K562 (cell line): ENCODE data around the gene RCL1. TPM values are rescaled to one million over a fixed set of nuclear protein-coding genes. Genes with fewer than 3 reads are reported as not detected.

Experiments
- ARID1B ChIP-seq: fragments of 450-650 bp; IDR thresholded peaks from 2 replicates; pipeline ENCODE4 v1.6.1; 2016; ENCODE audit warnings: antibody characterized with exemption, mild to moderate bottlenecking, inconsistent platforms
- CBFA2T2 ChIP-seq: fragments of 450-650 bp; conservative IDR thresholded peaks from 2 replicates; pipeline ENCODE4 v1.6.1; 2017; ENCODE audit warnings: mild to moderate bottlenecking
- CCNT2 ChIP-seq: IDR thresholded peaks from 2 replicates; pipeline ENCODE4 v1.6.1; 2011; ENCODE audit warnings: borderline replicate concordance, low read depth, mild to moderate bottlenecking, moderate library complexity, mixed read lengths, low read length; ENCODE audit not compliant: insufficient read length; ENCODE audit errors: extremely low read depth
- CXXC5 ChIP-seq: fragments of 250-450 bp; sonication (Bioruptor Pico); IDR thresholded peaks from 2 replicates; pipeline ENCODE4 v1.8.0; 2022; ENCODE audit warnings: inconsistent platforms, mild to moderate bottlenecking, moderate library complexity
- DPF2 ChIP-seq: fragments of 450-650 bp; IDR thresholded peaks from 2 replicates; pipeline ENCODE4 v1.6.1; 2016
- EP400 ChIP-seq: fragments of 450-650 bp; IDR thresholded peaks from 2 replicates; pipeline ENCODE4 v1.6.1; 2017; ENCODE audit warnings: antibody characterized with exemption, mild to moderate bottlenecking, moderate library complexity
- PHF8 ChIP-seq: fragments of 200-600 bp; sonication (generic); IDR thresholded peaks from 2 replicates; pipeline ENCODE4 v1.6.1; 2012; ENCODE audit warnings: mixed run types, mild to moderate bottlenecking, inconsistent platforms, low read length, moderate library complexity, borderline replicate concordance
- RAD21 ChIP-seq, 2 experiments: fragments of 250-450 bp in 1 of 2; fragments of 450-650 bp in 1 of 2; sonication (Bioruptor Pico) in 1 of 2; formaldehyde crosslinking in 1 of 2; IDR thresholded peaks in 1 of 2; conservative IDR thresholded peaks in 1 of 2; 2 replicates each; pipeline versions ENCODE4 v1.4.0 to v1.8.0; 2020 to 2022; ENCODE audit warnings: mild to moderate bottlenecking in 2 of 2, moderate library complexity in 1 of 2
- RNF2 ChIP-seq: sonication (generic); IDR thresholded peaks from 2 replicates; pipeline ENCODE4 v1.6.1; 2016
- SMAD4 ChIP-seq: fragments of 250-450 bp; sonication (Bioruptor Pico); conservative IDR thresholded peaks from 2 replicates; pipeline ENCODE4 v1.8.0; 2021; ENCODE audit warnings: inconsistent platforms, mild to moderate bottlenecking, moderate library complexity
- SOX6 ChIP-seq: fragments of 450-650 bp; IDR thresholded peaks from 2 replicates; pipeline ENCODE4 v1.6.1; 2014; ENCODE audit warnings: mild to moderate bottlenecking
- TBL1XR1 ChIP-seq, 2 experiments: IDR thresholded peaks; 2 replicates each; pipeline ENCODE4 v1.6.1; 2012; ENCODE audit warnings: improper control_type of control experiment in 2 of 2, low read length in 2 of 2, mild to moderate bottlenecking in 1 of 2
- TEAD4 ChIP-seq, 2 experiments: sonication (generic) in 1 of 2; formaldehyde crosslinking in 1 of 2; IDR thresholded peaks; 2 replicates each; pipeline versions ENCODE4 v1.6.1 to v1.8.0; 2012 to 2022; ENCODE audit warnings: borderline replicate concordance in 1 of 2, inconsistent platforms in 1 of 2, low read length in 1 of 2, mild to moderate bottlenecking in 1 of 2, missing genetic modification reagents in 1 of 2
- ZNF717 ChIP-seq: fragments of 250-450 bp; sonication (Bioruptor Pico); IDR thresholded peaks from 2 replicates; pipeline ENCODE4 v1.5.0; 2021
- polyA plus RNA-seq, 8 experiments: library from polyadenylated mRNA; depleted of rRNA in 4 of 8; stranded (reverse) in 5 of 8; unstranded in 3 of 8; fragments of >200 nt; fragmentation: Nextera tagmentation in 2 of 8; fragmentation: Illumina TruSeq in 1 of 8; extraction: Ambion mirVana in 2 of 8; extraction: Trizol in 1 of 8; gene quantifications; 2 replicates each; pipeline versions ENCODE4 v1.2.1 to v1.2.3, GENCODE V29; 2011 to 2014; ENCODE audit warnings: inconsistent platforms in 1 of 8, missing spikeins in 1 of 8
- total RNA-seq, 7 experiments: library from RNA; depleted of rRNA in 6 of 7; stranded (reverse); fragments of >200 nt in 6 of 7; fragmentation: Illumina TruSeq in 2 of 7; extraction: Trizol in 2 of 7; gene quantifications; 2 replicates each; pipeline versions ENCODE4 v1.2.1 to v1.2.3, GENCODE V29; 2011 to 2021; ENCODE audit warnings: low replicate concordance in 1 of 7
- TF ChIP-seq, protein P1 (sequence below), 2 experiments: fragments of 450-650 bp; conservative IDR thresholded peaks; 2 replicates each; pipeline ENCODE4 v1.6.1; 2017; ENCODE audit warnings: mild to moderate bottlenecking in 2 of 2, moderate library complexity in 2 of 2
- TF ChIP-seq, protein P2 (sequence below): fragments of 450-650 bp; IDR thresholded peaks from 2 replicates; pipeline ENCODE4 v1.6.1; 2016; ENCODE audit warnings: low read depth, mild to moderate bottlenecking, moderate library complexity
- TF ChIP-seq, protein P3 (sequence below), 2 experiments: fragments of 200-800 bp in 1 of 2; sonication (Bioruptor generic) in 1 of 2; sonication (generic) in 1 of 2; formaldehyde crosslinking in 1 of 2; IDR thresholded peaks in 1 of 2; conservative IDR thresholded peaks in 1 of 2; 2 replicates each; pipeline versions ENCODE4 v1.5.0 to v1.6.1; 2016 to 2020; ENCODE audit warnings: missing compliant biosample characterization in 1 of 2, missing genetic modification characterization in 1 of 2, missing genetic modification reagents in 1 of 2
- TF ChIP-seq, protein P4 (sequence below): sonication (generic); IDR thresholded peaks from 2 replicates; pipeline ENCODE4 v1.6.1; 2016
- TF ChIP-seq, protein P5 (sequence below): fragments of 200-800 bp; sonication (Bioruptor generic); IDR thresholded peaks from 2 replicates; pipeline ENCODE4 v1.6.1; 2017; ENCODE audit warnings: missing genetic modification characterization, missing compliant biosample characterization

Gene RCL1
- total and polyA plus RNA-seq, 9 of the 15 experiments (the other 6 are each of a cell fraction or from before 2014, with no cell fraction given), result 24.0 to 67.7 (median 38.6) TPM

DNA sequence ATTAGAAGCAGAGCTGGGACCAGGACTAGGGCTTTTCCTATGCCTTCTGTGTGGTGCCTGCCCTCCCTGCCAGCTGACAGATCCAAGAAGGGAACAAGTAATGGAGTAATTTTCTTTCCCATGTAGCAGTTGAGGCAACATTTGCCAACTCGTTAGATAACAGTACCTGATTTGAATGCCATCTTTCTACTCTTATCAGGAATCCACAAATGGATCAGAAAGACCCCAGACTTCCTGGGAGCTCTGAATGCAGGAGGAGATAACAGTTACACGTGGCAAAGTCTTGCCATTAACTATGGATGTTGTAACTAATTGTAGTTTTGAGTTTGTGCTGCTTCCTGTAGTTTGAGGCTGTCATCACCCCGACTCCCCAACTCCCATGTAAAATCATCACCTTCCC lies 39.2 kb downstream of the RCL1 start (continued):
- TF ChIP-seq, protein P1, sequence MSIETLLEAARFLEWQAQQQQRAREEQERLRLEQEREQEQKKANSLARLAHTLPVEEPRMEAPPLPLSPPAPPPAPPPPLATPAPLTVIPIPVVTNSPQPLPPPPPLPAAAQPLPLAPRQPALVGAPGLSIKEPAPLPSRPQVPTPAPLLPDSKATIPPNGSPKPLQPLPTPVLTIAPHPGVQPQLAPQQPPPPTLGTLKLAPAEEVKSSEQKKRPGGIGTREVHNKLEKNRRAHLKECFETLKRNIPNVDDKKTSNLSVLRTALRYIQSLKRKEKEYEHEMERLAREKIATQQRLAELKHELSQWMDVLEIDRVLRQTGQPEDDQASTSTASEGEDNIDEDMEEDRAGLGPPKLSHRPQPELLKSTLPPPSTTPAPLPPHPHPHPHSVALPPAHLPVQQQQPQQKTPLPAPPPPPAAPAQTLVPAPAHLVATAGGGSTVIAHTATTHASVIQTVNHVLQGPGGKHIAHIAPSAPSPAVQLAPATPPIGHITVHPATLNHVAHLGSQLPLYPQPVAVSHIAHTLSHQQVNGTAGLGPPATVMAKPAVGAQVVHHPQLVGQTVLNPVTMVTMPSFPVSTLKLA (conservative IDR thresholded peaks at IDR 0.05), result peak; percentile 31 to 60; a peak in 2 of 4 replicates
- TF ChIP-seq RNF2 (0 out of 2 replicates have a peak, but pooled peaks have one; percentile 32), ZNF717 (no peak), SOX6 (peak; percentile 72), TBL1XR1 (IDR thresholded peaks at IDR 0.05; ENCODE audit: low read length in 2 of 2) (0 out of 4 replicates have a peak, but pooled peaks of 1 of the 2 experiments have one; percentile 39), EP400 (peak; percentile 53), SMAD4 (peak; percentile 80), CBFA2T2 (peak; percentile 70), TEAD4 (IDR thresholded peaks at IDR 0.05; ENCODE audit: low read length) (peak; percentile 80), TEAD4 (CRISPR knock-in tag; IDR thresholded peaks at IDR 0.05; ENCODE audit: borderline replicate concordance) (no peak), DPF2 (peak; percentile 21; the same call in 1 of the 2 replicates), CXXC5 (peak; percentile 47; the same call in 1 of the 2 replicates), PHF8 (no peak), ARID1B (peak; percentile 85), RAD21 (CRISPR knock-in tag; conservative IDR thresholded peaks at IDR 0.05 in 1 of 2, IDR thresholded peaks at IDR 0.05 in 1 of 2) (no peak), CCNT2 (peak; percentile 64)
- TF ChIP-seq, protein P2, sequence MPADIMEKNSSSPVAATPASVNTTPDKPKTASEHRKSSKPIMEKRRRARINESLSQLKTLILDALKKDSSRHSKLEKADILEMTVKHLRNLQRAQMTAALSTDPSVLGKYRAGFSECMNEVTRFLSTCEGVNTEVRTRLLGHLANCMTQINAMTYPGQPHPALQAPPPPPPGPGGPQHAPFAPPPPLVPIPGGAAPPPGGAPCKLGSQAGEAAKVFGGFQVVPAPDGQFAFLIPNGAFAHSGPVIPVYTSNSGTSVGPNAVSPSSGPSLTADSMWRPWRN, result 0 out of 2 replicates have a peak, but pooled peaks have one; percentile 44
- TF ChIP-seq, protein P3, sequence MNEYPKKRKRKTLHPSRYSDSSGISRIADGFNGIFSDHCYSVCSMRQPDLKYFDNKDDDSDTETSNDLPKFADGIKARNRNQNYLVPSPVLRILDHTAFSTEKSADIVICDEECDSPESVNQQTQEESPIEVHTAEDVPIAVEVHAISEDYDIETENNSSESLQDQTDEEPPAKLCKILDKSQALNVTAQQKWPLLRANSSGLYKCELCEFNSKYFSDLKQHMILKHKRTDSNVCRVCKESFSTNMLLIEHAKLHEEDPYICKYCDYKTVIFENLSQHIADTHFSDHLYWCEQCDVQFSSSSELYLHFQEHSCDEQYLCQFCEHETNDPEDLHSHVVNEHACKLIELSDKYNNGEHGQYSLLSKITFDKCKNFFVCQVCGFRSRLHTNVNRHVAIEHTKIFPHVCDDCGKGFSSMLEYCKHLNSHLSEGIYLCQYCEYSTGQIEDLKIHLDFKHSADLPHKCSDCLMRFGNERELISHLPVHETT (CRISPR knock-in tag; conservative IDR thresholded peaks at IDR 0.05 in 1 of 2, IDR thresholded peaks at IDR 0.05 in 1 of 2), result 0 out of 4 replicates have a peak, but pooled peaks of 1 of the 2 experiments have one; percentile 45
- TF ChIP-seq, protein P4, sequence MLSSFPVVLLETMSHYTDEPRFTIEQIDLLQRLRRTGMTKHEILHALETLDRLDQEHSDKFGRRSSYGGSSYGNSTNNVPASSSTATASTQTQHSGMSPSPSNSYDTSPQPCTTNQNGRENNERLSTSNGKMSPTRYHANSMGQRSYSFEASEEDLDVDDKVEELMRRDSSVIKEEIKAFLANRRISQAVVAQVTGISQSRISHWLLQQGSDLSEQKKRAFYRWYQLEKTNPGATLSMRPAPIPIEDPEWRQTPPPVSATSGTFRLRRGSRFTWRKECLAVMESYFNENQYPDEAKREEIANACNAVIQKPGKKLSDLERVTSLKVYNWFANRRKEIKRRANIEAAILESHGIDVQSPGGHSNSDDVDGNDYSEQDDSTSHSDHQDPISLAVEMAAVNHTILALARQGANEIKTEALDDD, result peak; percentile 45; the same call in 1 of the 2 replicates
- TF ChIP-seq, protein P5, sequence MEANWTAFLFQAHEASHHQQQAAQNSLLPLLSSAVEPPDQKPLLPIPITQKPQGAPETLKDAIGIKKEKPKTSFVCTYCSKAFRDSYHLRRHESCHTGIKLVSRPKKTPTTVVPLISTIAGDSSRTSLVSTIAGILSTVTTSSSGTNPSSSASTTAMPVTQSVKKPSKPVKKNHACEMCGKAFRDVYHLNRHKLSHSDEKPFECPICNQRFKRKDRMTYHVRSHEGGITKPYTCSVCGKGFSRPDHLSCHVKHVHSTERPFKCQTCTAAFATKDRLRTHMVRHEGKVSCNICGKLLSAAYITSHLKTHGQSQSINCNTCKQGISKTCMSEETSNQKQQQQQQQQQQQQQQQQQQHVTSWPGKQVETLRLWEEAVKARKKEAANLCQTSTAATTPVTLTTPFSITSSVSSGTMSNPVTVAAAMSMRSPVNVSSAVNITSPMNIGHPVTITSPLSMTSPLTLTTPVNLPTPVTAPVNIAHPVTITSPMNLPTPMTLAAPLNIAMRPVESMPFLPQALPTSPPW, result peak; percentile 18; the same call in 1 of the 2 replicates
- TF ChIP-seq, all 486 proteins: peak for 41
